C4-2B (cell line): ENCODE results near the gene MRRF.

Source experiments
- H3K27ac ChIP-seq: fragments of 450-650 bp; 2 replicates; pipeline ENCODE4 v1.5.1; 2017
- CTCF ChIP-seq: fragments of 450-650 bp; conservative IDR thresholded peaks from 2 replicates; pipeline ENCODE4 v1.5.1; 2017; ENCODE audit warnings: mild to moderate bottlenecking
- ZFX ChIP-seq: fragments of 450-650 bp; IDR thresholded peaks from 2 replicates; pipeline ENCODE4 v1.6.1; 2017

Gene MRRF

GRCh38 chr9:122332644-122333043 lies 68.0 kb downstream of the MRRF start:
- no peak overlapping the region for H3K27ac ChIP-seq
- no peak for TF ChIP-seq ZFX
- no peak for TF ChIP-seq CTCF

DNA sequence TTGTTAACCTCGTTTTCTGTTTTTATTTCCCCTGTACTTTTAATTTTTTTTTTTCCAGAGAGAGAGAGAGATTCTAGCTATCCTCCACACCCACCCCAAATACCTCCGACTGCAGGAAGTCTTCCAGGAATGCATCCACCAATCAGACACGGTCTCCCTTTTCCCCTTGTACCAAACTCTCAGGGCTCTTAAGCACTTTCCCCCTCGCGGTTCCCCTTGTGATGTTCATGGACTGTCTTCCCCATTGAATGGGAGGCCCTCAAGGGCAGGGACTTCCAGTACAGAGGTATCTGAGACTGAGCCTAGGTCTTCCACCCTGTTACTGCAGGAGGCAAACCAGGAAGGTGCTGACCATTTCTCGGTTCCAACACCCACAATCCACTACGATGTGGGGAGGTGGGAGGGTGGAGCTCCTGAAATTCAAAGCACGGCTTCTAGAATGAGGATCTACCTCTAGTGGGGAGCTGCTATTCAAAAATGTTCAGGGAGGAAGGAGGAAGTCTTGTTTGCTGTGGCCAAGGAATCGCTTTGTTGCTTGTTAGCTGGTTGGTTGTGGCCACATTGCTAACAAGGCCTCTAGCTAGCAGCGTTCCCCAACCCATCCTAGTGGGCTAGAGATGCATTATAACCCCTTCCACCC lies 68.6 kb downstream of the MRRF start:
- TF ChIP-seq CTCF (no peak), ZFX (no peak)
- H3K27ac ChIP-seq: no peak overlapping the region

DNA sequence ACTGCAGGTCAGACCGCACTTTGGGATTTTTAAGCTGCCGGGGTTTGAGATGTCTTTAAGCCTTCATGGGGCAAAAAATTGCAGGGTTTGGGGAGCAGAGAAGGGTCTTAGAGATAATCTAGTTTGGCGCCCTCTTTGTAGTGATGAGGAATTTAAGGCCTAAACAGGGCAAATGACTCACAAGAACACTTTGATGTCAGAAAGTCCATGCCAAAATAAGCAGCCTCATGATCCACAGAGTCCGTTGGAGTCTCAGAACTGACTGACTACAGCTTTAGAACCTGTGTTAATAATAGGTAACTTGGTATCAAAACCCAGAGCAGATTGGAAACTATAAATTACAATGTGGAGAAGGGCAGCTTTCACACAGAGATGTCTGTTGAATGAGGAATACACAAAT lies 70.2 kb downstream of the MRRF start:
- no peak overlapping the region for H3K27ac ChIP-seq
- no peak for TF ChIP-seq CTCF
- TF ChIP-seq ZFX: no peak

GRCh38 chr9:122336189-122336588 lies 71.5 kb downstream of the MRRF start:
- TF ChIP-seq CTCF (no peak), ZFX (no peak)
- no peak overlapping the region for H3K27ac ChIP-seq

DNA sequence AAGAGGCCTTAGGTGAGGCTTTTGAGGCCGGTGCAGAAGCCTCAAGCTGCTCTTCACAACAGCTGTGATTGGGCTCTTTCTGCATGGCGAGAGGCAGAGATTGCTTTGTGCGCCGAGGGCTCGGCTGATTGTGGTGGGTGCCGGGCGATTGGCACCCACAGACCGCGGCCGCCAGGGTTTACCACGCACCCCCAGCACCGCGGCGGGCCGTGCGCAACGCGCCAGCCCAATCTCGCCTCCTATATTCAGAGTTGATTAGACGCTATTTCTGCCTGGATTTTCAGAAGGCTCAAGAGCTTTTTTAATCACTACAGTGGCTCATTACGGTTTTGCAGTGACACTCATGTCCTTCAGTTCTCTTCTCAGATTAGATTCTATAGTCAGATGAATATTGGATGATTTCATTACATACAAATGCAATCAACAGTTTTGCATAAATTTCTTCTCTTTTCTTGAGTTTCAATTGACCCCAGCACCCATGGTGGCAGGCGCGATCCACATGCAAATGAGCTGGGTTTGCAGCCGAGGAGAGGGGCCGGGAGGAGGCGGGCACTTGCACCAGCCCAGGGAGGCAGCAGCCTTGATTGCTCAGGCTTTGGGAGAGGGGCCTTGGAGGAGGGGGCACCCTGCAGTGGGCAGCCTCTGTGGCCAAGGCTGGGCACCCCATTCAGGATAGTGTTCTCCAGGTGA lies 72.3 kb downstream of the MRRF start:
- TF ChIP-seq ZFX (no peak), CTCF (no peak)
- no peak overlapping the region for H3K27ac ChIP-seq

DNA sequence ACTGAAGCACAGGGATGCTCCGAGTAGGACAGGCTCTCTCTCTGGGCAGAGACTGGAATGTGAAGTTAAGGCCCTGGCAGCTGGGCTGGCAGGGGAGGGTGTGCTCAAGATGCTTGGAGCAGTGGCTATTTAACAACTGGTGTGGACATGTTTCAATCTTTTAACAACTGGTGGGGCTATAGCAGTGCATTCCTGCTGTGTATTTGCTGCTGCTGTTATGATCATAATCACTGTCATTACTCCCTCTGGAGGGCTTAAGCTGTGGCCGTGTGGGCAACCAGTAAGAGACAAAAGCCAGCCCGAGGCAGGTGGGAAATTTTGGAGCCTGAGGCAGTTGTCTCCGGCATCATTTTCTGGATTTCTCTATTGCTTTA lies 72.9 kb downstream of the MRRF start:
- TF ChIP-seq CTCF (no peak), ZFX (no peak)
- H3K27ac ChIP-seq: no peak overlapping the region

- TF ChIP-seq ZFX (no peak), CTCF (no peak)
- no peak overlapping the region for H3K27ac ChIP-seq
Measured at GRCh38 chr9:122338536-122338935, 73.9 kb downstream of the MRRF start.
